GM15510 (cell line): ENCODE data around the gene FOXK2.

ENCODE experiments used
- POLR2A ChIP-seq: IDR thresholded peaks from 3 replicates; pipeline ENCODE4 v1.6.1; 2011; ENCODE audit warnings: borderline replicate concordance; ENCODE audit not compliant: insufficient read length; ENCODE audit errors: extremely low read depth

FOXK2 gene

DNA sequence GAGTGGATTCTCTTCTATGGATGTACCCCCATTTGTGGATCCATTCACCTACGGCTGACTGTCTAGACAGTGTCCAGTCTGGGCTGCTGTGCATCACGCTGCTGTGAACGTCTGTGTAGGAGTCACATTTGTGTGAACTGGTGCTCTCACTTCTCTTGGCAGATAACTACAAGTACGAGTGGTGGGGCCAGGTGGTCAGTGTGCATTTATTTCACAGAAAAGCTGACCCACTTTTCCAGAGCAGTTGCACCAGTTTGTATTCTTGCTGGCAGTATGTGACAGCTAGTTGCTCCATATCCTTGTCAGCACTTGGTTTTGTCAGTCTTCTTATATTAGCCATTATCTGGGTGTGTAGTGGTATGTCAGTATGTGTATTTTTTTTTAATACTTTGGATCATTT, 28.4 kb downstream of the FOXK2 start:
- TF ChIP-seq POLR2A: no peak

DNA sequence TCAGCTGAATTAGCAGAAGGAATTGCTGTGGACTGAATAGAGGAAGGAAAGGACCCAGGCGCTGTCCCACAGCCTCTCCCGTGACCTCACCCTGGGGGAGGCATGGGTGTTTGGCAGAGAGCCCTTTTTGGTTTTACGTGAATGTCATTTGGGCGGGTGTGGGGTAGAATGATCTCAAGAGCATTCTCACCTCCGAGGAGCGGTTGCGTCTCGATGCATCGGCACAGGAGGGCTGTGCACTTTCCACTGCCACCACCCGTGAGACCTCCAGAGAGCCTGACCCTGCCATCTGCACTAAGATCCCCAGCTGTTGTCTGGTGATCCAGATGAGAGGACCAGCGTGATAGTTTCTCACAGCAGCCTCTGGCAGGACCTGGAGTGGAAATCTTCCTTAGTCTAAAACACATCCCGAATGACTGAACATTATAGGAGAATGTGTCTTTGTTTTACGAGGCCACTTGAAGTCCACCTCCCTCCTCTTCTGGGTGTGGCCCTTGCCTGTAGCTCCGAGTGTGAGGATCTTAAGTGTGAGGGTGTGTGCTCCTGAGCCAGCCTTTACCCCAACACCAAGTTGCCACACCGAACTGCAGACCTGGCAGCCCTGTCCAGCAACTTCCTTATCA, 29.3 kb downstream of the FOXK2 start:
- no peak for TF ChIP-seq POLR2A

DNA sequence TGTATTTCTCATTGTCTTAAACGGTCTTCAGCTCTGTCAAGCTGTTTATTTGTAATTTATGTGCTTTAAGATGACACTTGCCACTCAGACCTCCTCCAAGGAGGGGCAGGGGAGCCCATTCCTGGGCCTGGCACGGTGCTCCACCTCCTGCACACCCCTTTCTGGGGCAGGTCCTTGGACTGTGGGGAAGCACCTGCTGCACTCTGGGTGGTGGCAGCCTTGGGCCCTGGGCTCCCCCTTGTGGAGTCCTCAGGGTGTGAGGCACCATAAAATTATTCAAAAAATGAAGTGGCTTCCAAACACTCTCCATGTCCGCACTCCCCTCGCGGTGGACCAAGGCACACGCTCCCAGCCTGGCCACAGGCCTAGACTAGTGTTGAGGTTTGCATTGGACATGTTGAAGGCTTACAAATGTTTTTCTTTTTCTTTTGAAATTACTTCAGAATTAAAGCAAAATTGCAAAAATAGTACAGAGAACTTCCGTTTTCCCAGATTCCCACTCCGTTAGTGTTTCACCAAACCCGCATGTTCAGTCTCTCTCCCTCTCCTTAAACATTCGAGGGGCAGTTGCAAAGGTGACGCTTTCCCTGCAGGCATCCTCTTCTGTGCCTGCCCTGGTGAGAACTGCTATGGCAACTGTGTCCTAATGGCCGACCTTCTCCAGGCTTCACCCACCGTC, 32.4 kb downstream of the FOXK2 start:
- no peak for TF ChIP-seq POLR2A

DNA sequence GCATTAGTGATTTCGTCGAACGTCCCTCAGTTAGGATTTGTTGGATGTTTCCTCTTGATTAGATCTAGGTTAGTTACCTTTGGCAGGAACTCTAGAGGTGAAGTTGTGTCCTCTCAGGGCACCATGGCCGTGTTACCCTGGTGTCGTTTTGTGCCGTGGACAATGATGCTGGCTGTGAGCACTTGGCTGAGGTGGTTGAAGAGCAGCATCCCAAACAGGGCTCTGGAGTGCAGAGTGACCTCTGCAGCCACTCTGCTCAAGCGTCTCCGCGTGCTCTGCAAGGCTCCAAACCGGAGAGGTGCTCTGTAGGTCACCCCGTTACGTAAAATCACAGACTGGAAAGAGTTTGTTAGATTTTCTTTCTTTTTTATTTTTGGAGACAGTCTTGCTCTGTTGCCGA, 33.0 kb downstream of the FOXK2 start:
- no peak for TF ChIP-seq POLR2A

GRCh38 chr17:82553210-82553930, 33.8 kb downstream of the FOXK2 start:
- no peak for TF ChIP-seq POLR2A

DNA sequence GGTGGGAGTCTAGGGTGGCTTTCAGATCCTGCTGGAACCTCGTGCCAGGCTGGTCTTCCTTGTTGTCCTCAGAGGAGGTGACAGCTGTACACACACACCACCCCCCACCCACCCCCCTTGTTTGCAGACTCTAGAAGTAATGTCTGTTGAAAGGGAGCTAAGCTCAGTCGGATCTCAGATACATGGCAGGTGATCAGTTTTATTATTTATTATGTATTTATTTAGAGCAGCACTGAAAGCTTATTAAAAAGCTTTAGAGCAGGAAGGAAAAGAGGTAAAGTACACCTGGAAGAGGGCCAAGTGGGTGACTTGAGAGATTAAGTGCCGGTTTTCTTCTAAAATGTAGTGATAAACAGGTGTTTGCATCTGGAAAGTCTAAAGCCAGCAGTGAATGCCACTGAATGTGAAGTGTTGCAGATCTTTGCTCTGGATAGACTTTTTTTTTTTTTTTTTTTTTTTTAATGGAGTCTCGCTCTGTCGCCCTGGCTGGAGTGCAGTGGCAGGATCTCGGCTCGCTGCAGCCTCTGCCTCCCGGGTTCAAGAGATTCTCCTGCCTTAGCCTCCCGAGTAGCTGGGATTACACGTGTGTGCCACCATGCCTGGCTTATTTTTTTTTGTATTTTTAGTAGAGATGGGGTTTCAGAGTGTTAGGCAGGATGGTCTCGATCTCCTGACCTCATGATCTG, 40.2 kb downstream of the FOXK2 start:
- TF ChIP-seq POLR2A: no peak

DNA sequence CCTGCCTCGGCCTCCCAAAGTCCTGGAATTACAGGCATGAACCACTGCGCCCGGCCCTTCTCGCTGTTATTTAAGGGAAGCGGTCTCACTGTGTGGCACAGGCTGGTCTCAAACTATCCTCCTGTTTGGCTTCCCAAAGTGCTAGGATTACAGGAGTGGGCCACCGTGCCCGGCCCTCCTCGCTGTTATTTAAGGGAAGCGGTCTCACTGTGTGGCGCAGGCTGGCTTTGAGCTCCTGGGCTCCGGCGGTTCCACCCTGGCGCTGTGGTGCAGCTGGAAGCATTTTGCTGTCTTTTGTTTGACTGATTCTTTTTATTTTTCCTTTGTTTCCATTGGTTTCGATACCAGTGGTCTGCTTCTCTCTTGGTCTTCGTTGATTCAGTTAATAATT, 40.7 kb downstream of the FOXK2 start:
- TF ChIP-seq POLR2A: no peak

DNA sequence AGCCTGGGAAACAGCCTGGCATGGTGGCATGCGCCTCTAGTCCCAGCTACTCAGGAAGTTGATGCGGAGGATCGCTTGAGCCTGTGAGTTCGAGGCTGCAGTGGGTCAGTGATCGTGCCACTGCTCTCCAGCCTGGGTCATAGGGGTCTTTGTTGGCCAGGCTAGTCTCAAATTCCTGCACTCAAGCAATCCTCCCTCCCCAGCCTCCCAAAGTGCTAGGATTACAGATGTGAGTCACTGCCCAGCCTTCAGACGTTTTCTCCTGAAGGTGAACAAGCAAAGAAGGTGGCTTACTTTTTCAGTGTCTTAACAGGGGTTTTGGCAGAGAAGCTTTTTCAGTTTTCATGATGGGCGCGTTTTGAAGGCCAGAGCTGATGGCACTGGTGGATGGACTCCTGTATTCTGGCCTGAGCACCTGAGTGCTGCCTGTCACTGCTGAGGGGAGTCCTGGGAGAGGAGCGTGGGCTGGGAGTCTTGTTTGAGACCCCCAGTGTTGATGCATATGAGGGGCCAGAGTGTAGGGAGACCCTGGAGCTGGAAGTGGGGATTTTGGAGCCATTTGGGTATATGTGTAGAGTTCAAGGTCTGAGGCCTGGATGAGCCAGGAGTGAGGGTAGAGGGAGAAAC, 41.4 kb downstream of the FOXK2 start:
- no peak for TF ChIP-seq POLR2A

- TF ChIP-seq POLR2A: no peak
Measured at GRCh38 chr17:82561429-82562035, 42.0 kb downstream of the FOXK2 start.

DNA sequence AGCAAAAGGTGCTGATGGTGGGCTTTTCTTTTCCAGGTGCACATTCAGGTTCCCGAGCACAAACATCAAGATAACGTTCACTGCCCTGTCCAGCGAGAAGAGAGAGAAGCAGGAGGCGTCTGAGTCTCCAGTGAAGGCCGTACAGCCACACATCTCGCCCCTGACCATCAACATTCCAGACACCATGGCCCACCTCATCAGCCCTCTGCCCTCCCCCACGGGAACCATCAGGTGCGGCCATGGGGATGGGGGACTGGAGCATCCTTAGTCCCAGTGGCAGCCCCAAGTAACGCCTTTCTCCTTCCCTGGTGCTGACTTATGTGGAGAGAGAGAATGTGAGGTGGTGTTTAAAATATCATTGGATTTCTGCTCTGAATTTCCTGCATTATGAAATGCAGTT, 43.8 kb downstream of the FOXK2 start:
- TF ChIP-seq POLR2A: no peak

- TF ChIP-seq POLR2A: no peak
Measured at GRCh38 chr17:82564241-82564640, 44.7 kb downstream of the FOXK2 start.

- no peak for TF ChIP-seq POLR2A
Measured at GRCh38 chr17:82565551-82565950, 46.0 kb downstream of the FOXK2 start.

DNA sequence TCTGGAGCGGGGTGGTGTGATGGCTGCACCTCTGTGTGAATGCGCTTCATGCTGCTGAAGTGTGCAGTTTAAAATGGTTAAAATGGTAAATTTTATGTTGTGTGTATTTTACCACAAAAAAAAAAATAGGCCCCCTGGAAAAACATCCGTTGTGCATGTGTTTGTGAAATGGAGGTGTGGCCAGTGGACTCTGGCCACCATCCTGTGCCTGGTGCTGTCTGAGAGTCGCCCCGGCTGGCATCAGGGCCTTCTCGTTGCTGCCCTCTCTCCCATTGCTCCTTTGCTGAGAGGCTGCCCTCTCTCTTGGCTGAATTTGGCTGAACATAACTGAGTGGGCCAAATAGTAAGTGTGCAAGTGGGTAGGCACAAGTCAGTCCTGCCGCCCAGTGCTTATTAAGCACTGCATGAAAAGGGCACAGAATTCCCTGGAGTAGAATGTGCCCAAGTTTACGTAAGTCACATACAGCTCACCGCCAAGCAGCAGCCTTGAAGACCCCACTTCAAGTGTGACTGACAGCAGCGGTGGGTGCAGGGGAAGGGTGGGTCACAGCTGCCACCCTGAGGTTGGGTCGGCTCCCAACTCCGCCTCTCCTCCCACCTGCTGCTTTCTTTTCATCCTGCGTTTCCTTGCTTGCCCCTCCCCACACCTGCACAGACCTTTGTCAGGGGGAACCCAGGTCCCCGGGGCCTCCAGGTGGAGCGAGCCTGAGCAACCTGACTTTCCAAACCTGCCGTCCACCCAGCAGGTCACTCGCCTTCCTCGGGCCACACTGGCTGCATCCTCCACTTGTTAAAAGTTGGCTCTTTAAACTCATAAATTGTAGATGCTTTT, 46.8 kb downstream of the FOXK2 start:
- no peak for TF ChIP-seq POLR2A

- TF ChIP-seq POLR2A: no peak
Measured at GRCh38 chr17:82567286-82567685, 47.8 kb downstream of the FOXK2 start.
